ENCODE data around the gene WDR89.

The WDR89 gene

GRCh38 chr14:63682727-63683593 is 41.3 kb upstream of the WDR89 start:
- Histone ChIP-seq H3K4ac (ENCODE audit: low read length) (no peak overlapping the region), H3K4me3 (ENCODE audit: low read length in 2 of 2) (no peak overlapping the region), H2BK5ac (ENCODE audit: low read length) (no peak overlapping the region), H3K27me3 (ENCODE audit: control insufficient read depth in 3 of 3, insufficient read depth in 3 of 3, low read depth in 1 of 3, low read length in 3 of 3) (no peaks in the 10 kb centered on the region), H2AFZ (ENCODE audit: low read length) (no peak overlapping the region), H3K18ac (ENCODE audit: low read length) (no peak overlapping the region), H3K4me2 (ENCODE audit: insufficient read depth, low read length, poor library complexity, severe bottlenecking) (no peak overlapping the region), H3K79me1 (ENCODE audit: low read depth, low read length) (no peaks in the 10 kb centered on the region), H2BK12ac (ENCODE audit: low read length) (no peak overlapping the region), H3K14ac (ENCODE audit: low read length) (no peak overlapping the region), H2BK15ac (ENCODE audit: low read length) (no peak overlapping the region), H3K27ac (replicated peaks; ENCODE audit: low read length) (no peak overlapping the region), H3K9me3 (replicated peaks in 1 of 2; ENCODE audit: control insufficient read depth in 2 of 2, insufficient read depth in 1 of 2, low read depth in 1 of 2, low read length in 2 of 2) (no peaks in the 10 kb centered on the region), H3K4me1 (ENCODE audit: control insufficient read depth in 2 of 2, insufficient read depth in 1 of 2, low read depth in 1 of 2, low read length in 2 of 2) (no peaks in the 10 kb centered on the region), H3K23ac (ENCODE audit: low read depth, low read length, poor library complexity) (no peak overlapping the region), H2AK5ac (ENCODE audit: low read depth, low read length) (no peak overlapping the region), H3K9ac (ENCODE audit: low read depth, low read length, poor library complexity) (no peak overlapping the region), H3K36me3 (replicated peaks in 1 of 2; ENCODE audit: control insufficient read depth in 2 of 2, insufficient read depth in 2 of 2, low read length in 2 of 2) (no peaks in the 10 kb centered on the region), H4K8ac (ENCODE audit: low read depth, low read length) (no peak overlapping the region), H4K91ac (ENCODE audit: low read depth, low read length, poor library complexity) (no peak overlapping the region), H2BK120ac (ENCODE audit: low read depth, low read length) (no peak overlapping the region)
- DNase-seq (ENCODE audit: low spot score), result no peak
- WGBS, 2 donors (ENCODE audit: extremely low coverage in 2 of 2, insufficient read length in 2 of 2, insufficient replicate concordance in 1 of 2), result no CpG with 5 or more reads among the region's 9 CpGs

- Histone ChIP-seq H3K9me3 (replicated peaks in 1 of 2; ENCODE audit: control insufficient read depth in 2 of 2, insufficient read depth in 1 of 2, low read depth in 1 of 2, low read length in 2 of 2) (no peaks in the 10 kb centered on the region), H3K79me1 (ENCODE audit: low read depth, low read length) (no peaks in the 10 kb centered on the region), H3K27ac (replicated peaks; ENCODE audit: low read length) (no peak overlapping the region), H3K14ac (ENCODE audit: low read length) (no peak overlapping the region), H4K8ac (ENCODE audit: low read depth, low read length) (no peak overlapping the region), H3K4me2 (ENCODE audit: insufficient read depth, low read length, poor library complexity, severe bottlenecking) (no peak overlapping the region), H2AFZ (ENCODE audit: low read length) (no peak overlapping the region), H2AK5ac (ENCODE audit: low read depth, low read length) (no peak overlapping the region), H2BK12ac (ENCODE audit: low read length) (no peak overlapping the region), H2BK120ac (ENCODE audit: low read depth, low read length) (no peak overlapping the region), H3K23ac (ENCODE audit: low read depth, low read length, poor library complexity) (no peak overlapping the region), H3K18ac (ENCODE audit: low read length) (no peak overlapping the region), H3K27me3 (ENCODE audit: control insufficient read depth in 3 of 3, insufficient read depth in 3 of 3, low read depth in 1 of 3, low read length in 3 of 3) (no peaks in the 10 kb centered on the region), H3K4me1 (ENCODE audit: control insufficient read depth in 2 of 2, insufficient read depth in 1 of 2, low read depth in 1 of 2, low read length in 2 of 2) (no peaks in the 10 kb centered on the region), H3K4me3 (ENCODE audit: low read length in 2 of 2) (no peak overlapping the region), H2BK5ac (ENCODE audit: low read length) (no peak overlapping the region), H3K4ac (ENCODE audit: low read length) (no peak overlapping the region), H3K9ac (ENCODE audit: low read depth, low read length, poor library complexity) (no peak overlapping the region), H3K36me3 (replicated peaks in 1 of 2; ENCODE audit: control insufficient read depth in 2 of 2, insufficient read depth in 2 of 2, low read length in 2 of 2) (no peaks in the 10 kb centered on the region), H2BK15ac (ENCODE audit: low read length) (no peak overlapping the region), H4K91ac (ENCODE audit: low read depth, low read length, poor library complexity) (no peak overlapping the region)
- WGBS, 2 donors (ENCODE audit: extremely low coverage in 2 of 2, insufficient read length in 2 of 2, insufficient replicate concordance in 1 of 2), result no CpG with 5 or more reads among the region's 1 CpG
- DNase-seq (ENCODE audit: low spot score), result no peak
Measured at GRCh38 chr14:63678536-63678935, 36.9 kb upstream of the WDR89 start.

GRCh38 chr14:63677891-63678379 is 36.3 kb upstream of the WDR89 start:
- H3K9ac ChIP-seq (ENCODE audit: low read depth, low read length, poor library complexity), result no peak overlapping the region
- no peak overlapping the region for H2AFZ ChIP-seq (ENCODE audit: low read length)
- H3K9me3 ChIP-seq (replicated peaks in 1 of 2; ENCODE audit: control insufficient read depth in 2 of 2, insufficient read depth in 1 of 2, low read depth in 1 of 2, low read length in 2 of 2), result no peaks in the 10 kb centered on the region
- no peak overlapping the region for H2BK15ac ChIP-seq (ENCODE audit: low read length)
- no peak overlapping the region for H2BK5ac ChIP-seq (ENCODE audit: low read length)
- no peak overlapping the region for H3K27ac ChIP-seq (replicated peaks; ENCODE audit: low read length)
- H2BK12ac ChIP-seq (ENCODE audit: low read length), result no peak overlapping the region
- no peak overlapping the region for H3K4me3 ChIP-seq (ENCODE audit: low read length in 2 of 2)
- DNase-seq (ENCODE audit: low spot score), result no peak
- H3K36me3 ChIP-seq (replicated peaks in 1 of 2; ENCODE audit: control insufficient read depth in 2 of 2, insufficient read depth in 2 of 2, low read length in 2 of 2), result no peaks in the 10 kb centered on the region
- no peak overlapping the region for H3K23ac ChIP-seq (ENCODE audit: low read depth, low read length, poor library complexity)
- no peaks in the 10 kb centered on the region for H3K27me3 ChIP-seq (ENCODE audit: control insufficient read depth in 3 of 3, insufficient read depth in 3 of 3, low read depth in 1 of 3, low read length in 3 of 3)
- no CpG with 5 or more reads among the region's 3 CpGs for WGBS, 2 donors (ENCODE audit: extremely low coverage in 2 of 2, insufficient read length in 2 of 2, insufficient replicate concordance in 1 of 2)
- no peak overlapping the region for H2AK5ac ChIP-seq (ENCODE audit: low read depth, low read length)
- H3K79me1 ChIP-seq (ENCODE audit: low read depth, low read length), result no peaks in the 10 kb centered on the region
- H4K8ac ChIP-seq (ENCODE audit: low read depth, low read length), result no peak overlapping the region
- H3K4me1 ChIP-seq (ENCODE audit: control insufficient read depth in 2 of 2, insufficient read depth in 1 of 2, low read depth in 1 of 2, low read length in 2 of 2), result no peaks in the 10 kb centered on the region
- no peak overlapping the region for H3K18ac ChIP-seq (ENCODE audit: low read length)
- H3K14ac ChIP-seq (ENCODE audit: low read length), result no peak overlapping the region
- no peak overlapping the region for H2BK120ac ChIP-seq (ENCODE audit: low read depth, low read length)
- no peak overlapping the region for H4K91ac ChIP-seq (ENCODE audit: low read depth, low read length, poor library complexity)
- no peak overlapping the region for H3K4ac ChIP-seq (ENCODE audit: low read length)
- no peak overlapping the region for H3K4me2 ChIP-seq (ENCODE audit: insufficient read depth, low read length, poor library complexity, severe bottlenecking)

GRCh38 chr14:63676615-63677014 is 34.9 kb upstream of the WDR89 start:
- H2BK12ac ChIP-seq (ENCODE audit: low read length), result no peak overlapping the region
- H3K4me1 ChIP-seq (ENCODE audit: control insufficient read depth in 2 of 2, insufficient read depth in 1 of 2, low read depth in 1 of 2, low read length in 2 of 2), result no peaks in the 10 kb centered on the region
- no peak overlapping the region for H3K4ac ChIP-seq (ENCODE audit: low read length)
- H3K4me2 ChIP-seq (ENCODE audit: insufficient read depth, low read length, poor library complexity, severe bottlenecking), result no peak overlapping the region
- no peak overlapping the region for H3K27ac ChIP-seq (replicated peaks; ENCODE audit: low read length)
- H3K14ac ChIP-seq (ENCODE audit: low read length), result no peak overlapping the region
- H2AFZ ChIP-seq (ENCODE audit: low read length), result no peak overlapping the region
- no peaks in the 10 kb centered on the region for H3K79me1 ChIP-seq (ENCODE audit: low read depth, low read length)
- H4K91ac ChIP-seq (ENCODE audit: low read depth, low read length, poor library complexity), result no peak overlapping the region
- H2BK5ac ChIP-seq (ENCODE audit: low read length), result no peak overlapping the region
- H3K18ac ChIP-seq (ENCODE audit: low read length), result no peak overlapping the region
- no peaks in the 10 kb centered on the region for H3K27me3 ChIP-seq (ENCODE audit: control insufficient read depth in 3 of 3, insufficient read depth in 3 of 3, low read depth in 1 of 3, low read length in 3 of 3)
- no CpG with 5 or more reads among the region's 3 CpGs for WGBS, 2 donors (ENCODE audit: extremely low coverage in 2 of 2, insufficient read length in 2 of 2, insufficient replicate concordance in 1 of 2)
- DNase-seq (ENCODE audit: low spot score), result no peak
- no peak overlapping the region for H3K9ac ChIP-seq (ENCODE audit: low read depth, low read length, poor library complexity)
- H3K23ac ChIP-seq (ENCODE audit: low read depth, low read length, poor library complexity), result no peak overlapping the region
- no peak overlapping the region for H2BK15ac ChIP-seq (ENCODE audit: low read length)
- H3K4me3 ChIP-seq (ENCODE audit: low read length in 2 of 2), result no peak overlapping the region
- H2AK5ac ChIP-seq (ENCODE audit: low read depth, low read length), result no peak overlapping the region
- no peak overlapping the region for H2BK120ac ChIP-seq (ENCODE audit: low read depth, low read length)
- no peak overlapping the region for H4K8ac ChIP-seq (ENCODE audit: low read depth, low read length)
- no peaks in the 10 kb centered on the region for H3K9me3 ChIP-seq (replicated peaks in 1 of 2; ENCODE audit: control insufficient read depth in 2 of 2, insufficient read depth in 1 of 2, low read depth in 1 of 2, low read length in 2 of 2)
- H3K36me3 ChIP-seq (replicated peaks in 1 of 2; ENCODE audit: control insufficient read depth in 2 of 2, insufficient read depth in 2 of 2, low read length in 2 of 2), result no peaks in the 10 kb centered on the region
